ENCODE results near the gene GRB14.

- TF ChIP-seq TAF1 (IDR thresholded peaks at IDR 0.05; ENCODE audit: borderline replicate concordance, insufficient read depth, low read length) = no peak
- no peak for TF ChIP-seq REST (IDR thresholded peaks at IDR 0.05; ENCODE audit: insufficient read depth in 1 of 2, low read depth in 2 of 2, low read length in 2 of 2)
- no peak for TF ChIP-seq SIN3A (IDR thresholded peaks at IDR 0.05; ENCODE audit: borderline replicate concordance, insufficient read depth, low read length)
These were observed 41.8 kb upstream of the GRB14 start for GRCh38 chr2:164662868-164663631.
